CD4-positive, alpha-beta T cell (primary cell): ENCODE results near the gene ALDH1A2. TPM values are rescaled to one million over a fixed set of nuclear protein-coding genes. Genes with fewer than 3 reads are reported as not detected.

Experiments
- ATAC-seq: fragments of 200-7000 bp; cut with Tn5 transposase; one replicate; pipeline ENCODE4 v1.10.0; 2022; ENCODE audit warnings: mild to moderate bottlenecking; ENCODE audit not compliant: poor library complexity
- CTCF ChIA-PET: fragments of 350-600 bp; sonication (Branson Sonifier 250); formaldehyde crosslinking; loops from one replicate; lab custom pipeline; 2021; ENCODE audit warnings: antibody characterized with exemption, inconsistent platforms; lab: Charles Lee
- POLR2A ChIA-PET: fragments of 350-600 bp; sonication (Branson Sonifier 250); formaldehyde crosslinking; loops from one replicate; lab custom pipeline; 2021; ENCODE audit warnings: antibody characterized with exemption, inconsistent platforms; lab: Charles Lee
- DNase-seq, 14 experiments: peaks; one replicate each; pipeline ENCODE4 v3.0.0-alpha.2; 2013 to 2020; ENCODE audit warnings: mixed read lengths in 2 of 14
- H3K27ac ChIP-seq, 2 donors: one replicate each; pipeline versions ENCODE4 v1.5.1 to v1.7.0; 2013; ENCODE audit warnings: low read length in 2 of 2, low read depth in 1 of 2, mild to moderate bottlenecking in 1 of 2
- H3K27me3 ChIP-seq, 2 experiments: 1 replicate in 1 of 2; 2 replicates in 1 of 2; pipeline versions ENCODE4 v1.6.1 to v1.7.0; 2013; ENCODE audit warnings: low read length in 2 of 2, control low read depth in 1 of 2, mild to moderate bottlenecking in 1 of 2, moderate library complexity in 1 of 2; ENCODE audit not compliant: insufficient read depth in 2 of 2, control insufficient read depth in 1 of 2
- H3K36me3 ChIP-seq: one replicate; pipeline ENCODE4 v1.6.1; 2013; ENCODE audit warnings: low read length, control low read depth; ENCODE audit not compliant: insufficient read depth
- H3K4me1 ChIP-seq: one replicate; pipeline ENCODE4 v1.6.1; 2013; ENCODE audit warnings: low read length, control low read depth; ENCODE audit not compliant: insufficient read depth
- H3K4me3 ChIP-seq: one replicate; pipeline ENCODE4 v1.5.1; 2013; ENCODE audit warnings: mild to moderate bottlenecking, low read length, moderate library complexity
- H3K9me3 ChIP-seq, 2 experiments: 1 replicate in 1 of 2; 2 replicates in 1 of 2; pipeline versions ENCODE4 v1.6.1 to v1.7.0; 2013; ENCODE audit warnings: low read length in 2 of 2, mild to moderate bottlenecking in 2 of 2, control low read depth in 1 of 2, moderate library complexity in 1 of 2; ENCODE audit not compliant: control insufficient read depth in 1 of 2, insufficient read depth in 1 of 2
- H3K27ac Mint-ChIP-seq: one replicate; pipeline ENCODE4 v1.8.0; 2020; ENCODE audit warnings: mixed read lengths
- H3K27me3 Mint-ChIP-seq: one replicate; pipeline ENCODE4 v1.8.0; 2021; ENCODE audit warnings: mixed read lengths
- H3K36me3 Mint-ChIP-seq: one replicate; pipeline ENCODE4 v1.8.0; 2021; ENCODE audit warnings: low read depth, mixed read lengths
- H3K4me1 Mint-ChIP-seq: one replicate; pipeline ENCODE4 v1.8.0; 2021; ENCODE audit warnings: low read depth, mixed read lengths
- H3K4me3 Mint-ChIP-seq: one replicate; pipeline ENCODE4 v1.8.0; 2020; ENCODE audit warnings: mild to moderate bottlenecking, mixed read lengths
- H3K9me3 Mint-ChIP-seq: one replicate; pipeline ENCODE4 v1.8.0; 2020; ENCODE audit warnings: mixed read lengths
- CTCF ChIP-seq: fragments of 200-600 bp; IDR thresholded peaks from one replicate; pipeline ENCODE4 v1.8.0; 2022; ENCODE audit warnings: antibody characterized with exemption, mild to moderate bottlenecking
- intact Hi-C, 2 experiments: fragments of 100-400 bp; cut with DNase I in 1 of 2; cut with micrococcal nuclease in 1 of 2; formaldehyde crosslinking; loops; one replicate each; pipeline versions ENCODE4 v1.15.1 to v1.9.0; 2023 to 2025; cut with DNase I, micrococcal nuclease
- total RNA-seq, 174 experiments: library from RNA in 2 of 174; stranded (reverse) in 2 of 174; gene quantifications; one replicate each; pipeline ENCODE4 v1.2.3 and lab custom pipeline; 2021 to 2026

ALDH1A2 gene
- total RNA-seq, 2 experiments from 2014 or later: not detected

- no peak for TF ChIP-seq CTCF
- H3K4me1 ChIP-seq: no peaks in the 10 kb centered on the region
- ChIA-PET CTCF (no interaction called here), POLR2A (no interaction called here)
- no peaks in the 10 kb centered on the region for H3K4me1 Mint-ChIP-seq
- H3K9me3 Mint-ChIP-seq: no peaks in the 10 kb centered on the region
- no peaks in the 10 kb centered on the region for H3K9me3 ChIP-seq
- H3K27me3 Mint-ChIP-seq: peaks cover 79% of the 10 kb centered on the region
- no peak overlapping the region for H3K27ac ChIP-seq
- H3K27ac Mint-ChIP-seq: no peak overlapping the region
- ATAC-seq: no peak
- H3K4me3 ChIP-seq: no peak overlapping the region
- no peak for DNase-seq
- intact Hi-C loops: no loop called here
- no peak overlapping the region for H3K4me3 Mint-ChIP-seq
- H3K36me3 ChIP-seq: no peaks in the 10 kb centered on the region
- peaks cover 14 to 39% of the 10 kb centered on the region in 2 experiments for H3K27me3 ChIP-seq
- H3K36me3 Mint-ChIP-seq: no peaks in the 10 kb centered on the region
Measured at GRCh38 chr15:58057559-58057958, 8.0 kb downstream of the ALDH1A2 start.

- Histone ChIP-seq H3K36me3 (no peaks in the 10 kb centered on the region), H3K27me3 (peaks cover 10 to 32% of the 10 kb centered on the region in 2 experiments), H3K9me3 (no peaks in the 10 kb centered on the region), H3K4me3 (no peak overlapping the region), H3K27ac (no peak overlapping the region), H3K4me1 (no peaks in the 10 kb centered on the region)
- Mint-ChIP-seq H3K36me3 (no peaks in the 10 kb centered on the region), H3K27ac (no peak overlapping the region), H3K4me3 (no peak overlapping the region), H3K4me1 (no peaks in the 10 kb centered on the region), H3K9me3 (no peaks in the 10 kb centered on the region), H3K27me3 (peaks cover 65% of the 10 kb centered on the region)
- ChIA-PET CTCF (no interaction called here), POLR2A (no interaction called here)
- ATAC-seq (no peak), DNase-seq (no peak)
- intact Hi-C loops: no loop called here
- no peak for TF ChIP-seq CTCF
Measured at GRCh38 chr15:58056015-58056414, 9.5 kb downstream of the ALDH1A2 start.

GRCh38 chr15:58053315-58054153 lies 12.0 kb downstream of the ALDH1A2 start:
- H3K36me3 ChIP-seq: no peaks in the 10 kb centered on the region
- no peaks in the 10 kb centered on the region for H3K9me3 ChIP-seq
- TF ChIP-seq CTCF: no peak
- no peaks in the 10 kb centered on the region for H3K9me3 Mint-ChIP-seq
- H3K36me3 Mint-ChIP-seq: no peaks in the 10 kb centered on the region
- no peaks in the 10 kb centered on the region for H3K4me1 Mint-ChIP-seq
- H3K4me3 ChIP-seq: no peak overlapping the region
- no peak overlapping the region for H3K27ac Mint-ChIP-seq
- H3K27me3 ChIP-seq: peaks cover 0 to 17% of the 10 kb centered on the region in 2 experiments
- no peaks in the 10 kb centered on the region for H3K4me1 ChIP-seq
- no peak overlapping the region for H3K4me3 Mint-ChIP-seq
- intact Hi-C loops: no loop called here
- ATAC-seq: no peak
- H3K27me3 Mint-ChIP-seq: peaks cover 63% of the 10 kb centered on the region
- no peak for DNase-seq
- ChIA-PET POLR2A (no interaction called here), CTCF (no interaction called here)
- no peak overlapping the region for H3K27ac ChIP-seq
